ENCODE data around the gene PLCB1.
A peak's percentile ranks its signal among the peaks of the same experiment; 100 is the strongest.

PLCB1 gene

DNA sequence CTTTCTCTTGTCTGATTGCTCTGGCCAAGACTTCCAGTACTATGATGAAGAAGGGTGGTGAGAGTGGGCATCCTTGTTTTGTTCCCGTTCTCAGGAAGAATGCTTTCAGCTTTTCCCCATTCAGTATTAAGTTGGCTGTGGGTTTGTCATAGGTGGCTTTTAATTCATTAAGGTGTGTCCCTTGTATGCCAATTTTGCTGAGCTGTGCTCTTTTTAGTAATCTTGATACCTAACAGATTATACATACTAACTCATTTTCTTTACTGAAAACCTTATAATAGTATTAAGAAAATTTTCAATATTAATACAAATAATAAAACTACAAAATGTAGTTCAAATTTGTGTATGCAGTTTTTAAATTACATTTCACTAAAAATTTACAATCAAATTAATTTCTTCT is 557.3 kb downstream of the PLCB1 start:
- no peak for DNase-seq

DNA sequence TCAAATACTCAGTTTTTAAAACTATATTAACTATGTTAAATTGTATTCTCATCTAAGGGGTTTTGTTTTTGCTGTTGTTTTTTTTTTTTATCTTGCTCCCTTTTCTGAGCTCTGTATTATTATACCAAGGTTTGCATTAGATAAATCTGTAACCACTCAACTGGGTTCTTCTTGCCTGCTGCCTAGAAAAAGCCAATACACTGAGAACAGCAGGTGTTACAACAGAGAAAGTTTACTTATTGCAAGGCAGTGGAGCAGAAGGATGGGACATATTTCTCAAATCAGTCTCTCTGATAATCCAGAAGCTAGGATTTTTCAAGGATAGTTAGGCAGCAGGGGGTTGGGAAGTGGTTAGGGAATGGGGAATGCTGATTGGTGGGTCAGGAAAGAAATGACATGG is 558.0 kb downstream of the PLCB1 start:
- no peak for DNase-seq

DNA sequence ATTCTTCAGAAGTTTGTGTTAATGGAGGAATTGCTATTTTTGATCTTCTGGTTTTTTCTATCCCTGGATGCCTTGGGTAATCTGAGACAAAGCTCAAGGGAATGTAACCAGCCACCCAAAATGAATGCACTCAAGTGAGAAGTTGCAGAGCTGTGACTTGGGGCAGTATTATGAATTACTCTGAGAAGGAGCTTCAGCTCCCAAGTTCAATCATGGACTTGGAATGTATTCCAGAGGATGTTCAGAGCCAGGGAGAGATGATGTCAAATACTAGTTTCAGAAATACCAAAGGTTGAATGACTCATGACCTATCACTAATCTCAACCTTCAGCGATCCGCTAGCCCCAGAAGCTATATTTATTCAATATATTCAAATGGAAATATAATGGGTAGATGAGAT is 561.6 kb downstream of the PLCB1 start:
- no peak for DNase-seq

DNA sequence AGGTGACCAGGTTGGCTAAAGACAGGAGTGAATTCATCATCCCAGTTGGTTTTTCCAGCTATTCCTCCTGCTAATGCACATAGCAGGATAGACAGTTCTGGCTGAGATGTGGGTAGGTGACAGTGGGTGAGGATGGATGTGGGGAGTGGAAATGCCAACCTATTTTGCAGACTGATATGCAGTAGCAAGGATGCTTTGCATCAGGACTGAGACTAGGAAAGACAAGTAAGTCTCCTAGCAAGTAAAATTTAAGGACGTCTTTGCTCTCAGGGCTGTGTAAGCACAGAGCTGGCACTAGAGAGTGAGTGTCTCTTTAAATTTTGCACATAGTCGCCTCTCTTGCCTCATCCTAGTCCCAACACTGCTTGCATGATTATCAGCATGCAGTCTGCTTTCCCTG is 568.7 kb downstream of the PLCB1 start:
- DNase-seq, result no peak

DNA sequence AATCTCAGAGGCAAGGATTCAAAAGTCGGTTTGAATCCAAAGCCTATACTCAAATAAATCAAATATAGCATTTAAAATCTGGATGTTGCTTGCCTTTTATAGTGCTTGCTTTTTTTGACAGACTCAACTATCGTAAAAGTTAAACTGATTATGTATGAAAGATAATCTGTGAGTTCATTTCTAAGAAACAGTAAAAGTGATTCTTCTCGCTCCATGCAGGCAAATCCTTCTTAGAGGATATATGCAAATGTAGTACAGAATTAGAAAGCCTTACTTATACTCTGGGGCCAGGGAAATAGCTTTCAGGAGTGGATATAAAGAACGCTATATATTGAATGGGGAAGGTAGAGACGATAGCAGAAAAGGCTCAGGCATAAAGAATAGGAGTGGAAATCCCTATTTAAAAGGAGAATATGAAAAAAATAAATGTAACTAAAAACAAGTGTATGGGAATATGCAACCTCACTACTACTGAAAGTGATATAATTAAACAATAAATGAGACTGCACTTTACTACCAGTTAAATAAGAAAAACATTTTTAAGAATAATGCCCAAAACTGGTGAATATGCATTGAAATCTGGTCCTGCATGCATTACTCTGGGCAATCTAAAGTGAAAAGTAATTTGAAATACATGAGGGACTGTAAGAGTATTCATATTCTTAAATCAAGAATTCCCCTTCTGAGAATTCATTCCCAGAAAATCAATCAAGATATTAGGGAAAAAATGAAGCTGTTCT is 575.1 kb downstream of the PLCB1 start:
- no peak for DNase-seq

DNA sequence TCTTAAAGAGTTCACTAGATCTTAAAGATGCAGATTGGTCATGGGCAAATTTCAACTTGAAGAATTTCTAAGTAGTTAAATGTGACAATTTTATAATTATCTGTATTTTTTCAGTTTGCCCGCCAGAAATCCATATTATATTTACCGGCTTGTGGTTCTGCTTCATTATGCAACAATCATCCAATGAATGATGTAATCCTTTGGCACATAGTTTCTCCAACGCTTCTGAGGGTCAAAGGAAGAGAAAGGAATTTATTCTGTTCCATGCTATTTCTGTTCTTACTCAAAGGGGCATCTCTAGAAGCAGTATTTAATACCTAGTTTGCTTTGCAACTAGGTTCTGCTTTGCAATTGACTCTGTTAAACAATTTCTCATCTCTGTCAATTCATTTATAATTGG is 577.6 kb downstream of the PLCB1 start:
- DNase-seq, result no peak

DNA sequence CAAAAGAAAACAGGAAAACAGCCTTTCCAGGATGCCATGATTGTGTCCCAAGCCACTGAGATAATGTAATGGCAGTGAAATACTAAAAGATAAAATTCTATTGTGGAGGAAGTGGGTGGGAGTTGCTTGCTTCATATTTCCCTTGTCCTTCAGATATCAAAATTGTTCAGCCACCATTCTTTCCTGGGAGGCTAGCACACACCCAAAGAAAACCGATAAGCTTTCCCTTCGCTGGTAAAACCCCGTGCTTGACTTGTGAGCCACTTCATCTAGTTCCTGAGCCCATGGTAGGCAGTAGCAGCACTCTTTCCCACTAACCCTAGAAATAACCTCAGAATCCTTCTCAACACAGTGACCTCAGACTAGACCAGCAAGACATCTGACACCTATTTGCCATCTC is 579.4 kb downstream of the PLCB1 start:
- DNase-seq, result no peak

DNA sequence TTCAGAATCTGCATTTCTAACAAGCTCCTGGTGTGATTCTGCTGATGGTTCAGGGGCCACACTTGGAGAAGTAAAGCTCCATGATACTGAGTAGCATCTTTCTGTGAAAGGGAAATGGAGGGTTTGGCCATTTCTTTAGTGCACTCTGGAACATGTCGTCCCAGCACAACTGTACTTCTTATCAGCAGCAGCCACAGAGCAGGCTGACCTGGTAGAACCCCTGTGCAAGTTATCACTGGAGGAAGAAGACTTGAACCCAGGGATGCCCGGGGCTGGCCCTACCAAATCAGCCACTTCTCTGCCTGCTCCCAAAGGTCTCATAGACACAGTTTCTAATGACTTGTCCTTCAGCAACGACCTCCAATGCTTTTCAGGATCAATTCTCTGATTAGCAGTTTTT is 582.1 kb downstream of the PLCB1 start:
- DNase-seq, result no peak

DNA sequence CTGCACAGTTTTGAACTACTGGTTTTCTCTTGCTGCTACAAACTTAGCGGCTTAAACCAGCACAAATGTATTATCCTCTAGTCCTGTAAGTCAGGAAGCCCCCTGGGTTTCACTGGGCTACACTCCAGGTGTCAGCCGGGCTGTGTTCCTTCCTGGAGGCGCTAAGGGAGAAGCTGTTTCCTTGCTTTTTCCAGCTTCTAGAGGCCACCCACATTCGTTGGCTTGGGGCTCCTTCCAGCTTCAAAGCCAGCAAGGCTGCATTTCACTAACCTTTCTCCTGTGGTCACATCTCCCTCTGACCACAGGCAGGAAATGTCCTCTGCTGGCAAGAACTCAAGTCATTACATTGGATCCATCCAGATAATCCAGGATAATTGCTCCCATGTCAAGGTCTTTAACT is 586.2 kb downstream of the PLCB1 start:
- no peak for DNase-seq

DNA sequence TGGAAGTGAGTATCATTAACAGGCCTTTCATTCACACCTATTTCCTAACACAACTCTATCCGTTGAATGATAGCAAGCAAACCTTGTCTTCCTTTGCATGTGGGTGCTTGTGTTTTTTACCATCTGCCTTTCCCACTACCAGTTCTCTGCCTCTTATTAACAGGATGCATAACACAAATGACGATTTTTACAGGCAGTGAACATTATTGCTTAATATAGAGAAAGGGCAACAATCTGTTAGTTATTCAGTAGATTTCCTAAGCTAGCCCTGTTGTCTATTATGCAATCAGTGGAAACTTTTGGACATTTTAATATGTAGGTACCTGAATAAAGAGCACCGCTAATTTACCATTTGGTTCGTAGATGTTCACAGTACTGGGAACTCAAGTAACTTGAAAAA is 588.0 kb downstream of the PLCB1 start:
- no peak for DNase-seq

DNA sequence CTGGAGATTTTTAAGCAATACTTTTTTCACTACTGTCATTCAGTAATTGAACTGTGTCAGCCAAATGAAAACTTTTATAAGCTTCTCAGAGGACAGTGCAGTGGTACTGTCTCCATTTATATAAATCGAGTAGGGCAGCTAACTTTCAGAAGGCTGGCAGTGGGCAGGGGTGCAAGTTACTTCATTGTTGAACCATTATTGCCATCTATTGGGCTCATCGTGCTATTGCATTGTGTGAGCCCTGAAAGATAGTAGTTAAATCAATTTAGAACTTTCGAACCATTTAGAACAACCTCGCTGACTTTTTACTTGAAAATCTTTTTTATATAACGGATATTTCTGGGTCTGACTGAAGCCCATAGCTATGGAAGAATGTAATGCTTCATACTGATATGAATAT is 589.0 kb downstream of the PLCB1 start:
- no peak for DNase-seq

DNA sequence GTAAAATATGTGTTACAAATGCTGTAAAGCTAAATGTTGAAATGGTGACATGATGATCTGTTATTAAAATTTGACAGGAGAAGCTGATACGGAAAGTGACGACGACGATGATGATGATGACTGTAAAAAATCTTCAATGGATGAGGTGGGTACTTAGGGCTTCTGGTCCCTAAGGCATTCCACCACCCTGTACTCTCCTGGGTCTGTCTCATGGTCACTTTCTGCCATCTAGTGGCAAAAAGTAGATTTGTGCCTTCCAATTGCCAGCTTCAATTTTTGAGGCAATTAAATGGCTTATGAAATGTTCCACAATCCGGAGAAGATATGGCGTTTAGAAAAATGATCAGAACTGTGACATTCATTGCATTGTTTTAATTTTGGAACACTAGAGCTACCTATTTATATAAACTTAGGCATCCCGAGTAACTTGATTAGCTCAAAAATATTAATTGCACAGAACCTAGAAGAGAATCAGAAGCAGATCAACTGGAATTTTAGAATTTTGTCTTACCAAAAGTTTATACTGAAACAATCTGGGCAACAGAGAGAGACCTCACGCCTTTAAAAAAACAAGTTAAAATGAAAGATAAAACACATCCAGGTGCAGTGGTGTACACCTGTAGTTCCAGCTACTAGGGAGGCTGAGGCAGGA is 590.3 kb downstream of the PLCB1 start:
- DNase-seq, result peak; percentile 5

DNA sequence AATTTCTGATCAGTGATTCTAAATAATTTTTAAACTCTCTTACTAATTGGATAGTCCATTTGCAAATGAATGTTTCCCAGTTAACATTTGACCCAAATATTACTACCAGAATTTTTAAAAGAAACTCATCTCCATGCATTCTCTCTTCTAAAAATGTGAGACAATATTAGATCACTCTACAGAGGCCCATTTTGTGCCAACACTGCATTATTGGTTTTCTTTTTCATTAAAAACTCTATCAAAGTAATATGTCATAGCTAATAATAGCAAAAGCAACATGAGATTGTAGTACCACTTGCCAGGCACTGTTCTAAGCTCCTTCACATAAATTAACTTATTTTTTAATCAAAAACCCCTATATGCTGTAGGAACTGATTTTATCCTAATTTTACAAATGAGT is 591.2 kb downstream of the PLCB1 start:
- no peak for DNase-seq

DNA sequence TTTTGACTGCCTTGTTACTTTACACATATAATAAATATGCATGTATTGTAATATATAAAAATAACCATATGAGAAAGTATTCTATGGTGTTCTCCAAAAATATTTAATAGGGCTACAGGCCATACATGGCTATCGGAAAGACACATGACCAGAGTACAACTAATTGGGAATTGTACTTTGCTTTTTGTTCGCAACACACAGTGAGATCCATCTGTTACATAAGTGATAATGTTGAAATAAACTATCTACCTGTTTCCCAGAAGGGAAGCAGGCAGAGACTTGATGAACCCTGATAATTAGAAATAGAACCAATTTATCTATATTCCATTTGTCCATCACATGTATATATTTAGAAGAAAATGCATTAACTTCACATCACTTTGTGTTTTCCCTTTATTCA is 592.8 kb downstream of the PLCB1 start:
- no peak for DNase-seq

DNA sequence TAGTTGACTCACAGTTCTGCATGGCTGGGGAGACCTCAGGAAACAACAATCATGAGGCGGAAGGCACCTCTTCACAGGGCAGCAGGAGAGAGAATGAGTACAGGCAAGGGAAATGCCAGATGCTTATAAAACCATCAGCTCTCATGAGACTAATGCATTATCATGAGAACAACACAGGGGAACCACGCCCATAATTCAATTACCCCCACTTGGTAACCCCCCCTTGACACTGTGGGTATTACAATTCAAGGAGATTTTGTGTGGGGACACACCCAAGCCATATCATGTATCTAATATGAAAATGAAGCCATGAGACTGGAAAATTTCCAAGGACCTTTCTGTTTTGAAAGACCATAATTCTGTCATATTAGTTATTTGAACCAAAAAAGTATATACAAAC is 594.4 kb downstream of the PLCB1 start:
- no peak for DNase-seq

DNA sequence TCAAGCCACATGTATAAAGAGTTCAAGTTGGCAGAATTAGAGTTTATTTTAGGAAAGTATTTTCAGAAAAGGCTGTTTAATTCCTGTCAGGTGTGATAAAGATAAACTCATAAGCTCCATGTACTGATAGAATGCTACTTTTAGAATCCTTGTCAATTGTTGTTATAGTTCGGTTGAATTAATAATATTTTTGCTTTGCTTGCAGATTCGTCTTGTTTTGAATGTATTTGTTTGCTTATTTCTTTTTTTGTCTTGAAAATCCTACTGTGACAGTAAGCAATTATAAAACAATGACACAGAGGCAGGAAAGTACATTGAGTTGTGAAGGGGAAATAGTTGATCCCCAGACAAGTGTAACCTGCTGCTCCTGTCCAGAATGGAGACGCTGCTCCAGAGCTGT is 602.9 kb downstream of the PLCB1 start:
- no peak for DNase-seq

DNA sequence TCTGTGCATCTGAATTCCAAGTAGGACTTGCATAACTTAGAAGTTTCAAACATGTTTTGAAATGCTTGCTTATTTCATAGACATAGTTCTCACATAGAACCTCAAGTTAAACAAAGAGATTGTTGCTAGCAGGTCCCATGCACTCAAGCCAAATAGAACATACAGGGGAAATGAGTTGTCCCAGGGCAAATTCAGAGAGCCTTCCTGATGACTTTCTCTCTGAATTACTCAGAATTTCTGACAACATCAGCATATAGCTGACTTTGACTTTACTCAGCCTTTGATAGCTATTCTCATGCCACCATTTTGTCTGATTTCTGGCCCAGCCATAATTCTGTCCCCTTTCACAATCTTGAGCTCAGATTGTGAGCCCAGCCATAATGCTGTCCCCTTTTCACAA is 603.6 kb downstream of the PLCB1 start:
- no peak for DNase-seq

DNA sequence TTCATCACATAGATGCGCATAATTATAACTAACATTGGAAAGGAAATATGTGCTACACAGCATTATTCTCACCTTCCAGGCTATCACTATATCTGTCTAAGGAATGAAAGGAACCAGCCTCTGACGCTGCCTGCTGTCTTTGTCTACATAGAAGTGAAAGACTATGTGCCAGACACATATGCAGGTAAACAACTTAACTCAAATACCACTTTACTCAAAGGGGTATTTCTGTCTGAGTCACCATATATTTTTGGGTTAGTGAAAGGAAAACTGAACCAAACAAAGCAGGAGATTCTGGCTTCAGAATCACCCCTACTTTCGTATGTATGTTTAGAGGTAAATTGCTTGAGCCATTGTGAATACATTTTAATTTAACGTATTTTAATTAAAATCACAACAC is 608.2 kb downstream of the PLCB1 start:
- no peak for DNase-seq

DNA sequence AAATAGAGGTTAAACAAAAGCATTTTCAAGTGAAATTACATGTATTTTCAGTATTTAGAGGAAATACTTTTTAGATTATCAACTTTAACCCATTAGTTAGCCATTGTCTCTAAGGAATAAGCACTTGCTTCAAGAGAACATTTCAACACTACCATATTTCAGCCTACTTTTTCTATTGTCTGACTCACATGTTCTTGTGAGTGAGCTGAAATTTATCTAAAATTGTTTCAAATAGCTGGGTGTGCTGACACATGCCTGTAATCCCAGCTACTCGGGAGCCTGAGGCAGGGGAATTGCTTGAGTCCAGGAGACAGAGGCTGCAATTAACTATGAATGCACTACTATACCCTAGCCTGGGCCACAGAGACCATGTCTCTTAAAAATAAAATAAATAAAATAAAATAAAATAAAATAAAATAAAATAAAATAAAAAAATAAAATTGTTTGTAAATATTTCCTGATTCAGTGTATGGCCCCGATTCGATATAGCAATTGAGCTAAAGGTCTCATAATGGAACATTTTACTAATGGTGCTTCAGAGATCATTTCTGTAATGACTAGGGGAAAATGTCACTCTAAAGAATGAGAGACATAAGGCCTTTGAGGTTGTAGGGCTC is 612.3 kb downstream of the PLCB1 start:
- no peak for DNase-seq

DNA sequence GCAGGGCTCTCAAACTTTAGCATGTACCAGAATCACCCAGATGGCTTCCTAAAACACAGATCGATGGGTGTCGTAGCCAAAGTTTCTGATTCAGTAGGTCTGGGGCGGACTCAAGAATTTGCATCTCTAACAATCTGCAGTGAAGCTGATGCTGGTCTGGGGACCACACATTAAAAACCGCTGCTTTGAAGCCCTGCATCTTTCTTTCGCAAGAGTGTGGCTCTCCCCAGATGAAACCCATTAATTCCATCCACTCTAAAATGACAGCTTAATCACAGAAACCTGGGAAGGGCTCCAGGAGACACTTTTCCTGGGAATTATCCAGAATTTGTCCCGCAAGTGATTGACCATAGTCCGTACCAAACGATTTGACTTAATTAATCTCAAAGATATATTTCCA is 617.0 kb downstream of the PLCB1 start:
- no peak for DNase-seq

DNA sequence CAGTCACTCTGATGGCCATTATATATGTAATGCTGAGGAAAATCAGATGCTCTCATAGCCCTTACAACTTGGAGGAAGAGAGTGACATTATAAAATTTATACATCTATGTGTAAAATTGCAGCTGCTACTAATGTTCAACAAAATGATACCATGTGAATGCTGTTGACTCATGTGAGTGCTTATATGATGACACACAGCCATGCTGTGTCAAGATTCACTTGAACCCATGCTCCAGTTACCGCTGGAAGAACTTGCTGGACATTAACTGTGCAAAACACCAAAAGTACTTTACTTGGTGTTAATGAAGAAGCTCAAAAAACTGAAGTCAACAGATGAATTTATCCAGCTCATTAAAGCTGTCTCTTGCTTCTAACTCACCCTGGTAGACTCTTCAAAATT is 617.9 kb downstream of the PLCB1 start:
- no peak for DNase-seq

DNA sequence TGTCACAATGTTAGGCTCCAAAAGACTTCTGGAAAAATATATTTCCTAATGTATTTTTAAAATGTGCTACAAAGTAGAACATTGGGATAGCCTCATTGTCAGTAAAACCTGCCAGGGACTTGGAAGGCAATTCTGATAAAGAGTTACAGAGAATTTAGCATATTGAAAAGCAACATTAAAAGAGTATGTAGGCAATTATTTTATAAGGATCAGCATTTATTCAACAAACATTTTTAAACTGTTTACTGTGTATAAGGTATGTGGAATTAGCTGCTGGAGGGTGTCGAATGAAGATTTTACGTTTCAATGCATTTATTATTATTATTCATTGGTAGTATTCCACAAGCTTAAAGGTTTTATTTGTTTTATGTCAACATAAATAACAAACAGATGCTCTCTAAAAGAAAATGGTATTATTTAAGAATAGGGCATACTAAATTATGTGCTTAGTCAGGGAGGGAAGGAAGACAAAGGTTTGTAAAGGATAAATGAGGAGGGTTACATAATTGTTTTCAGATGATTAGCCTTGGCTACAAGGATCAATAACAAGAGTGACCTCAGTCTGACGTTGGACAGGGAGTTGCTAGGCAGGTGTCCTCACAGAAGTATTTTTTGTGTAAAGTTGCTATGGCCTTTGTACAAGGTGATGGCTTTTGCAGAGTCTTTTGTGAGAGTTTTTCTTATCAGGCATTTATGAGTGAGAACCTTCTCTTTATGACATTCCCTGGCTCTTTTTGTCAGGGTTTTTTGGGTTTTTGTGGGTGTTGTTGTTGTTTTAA is 623.5 kb downstream of the PLCB1 start:
- DNase-seq, result no peak

DNA sequence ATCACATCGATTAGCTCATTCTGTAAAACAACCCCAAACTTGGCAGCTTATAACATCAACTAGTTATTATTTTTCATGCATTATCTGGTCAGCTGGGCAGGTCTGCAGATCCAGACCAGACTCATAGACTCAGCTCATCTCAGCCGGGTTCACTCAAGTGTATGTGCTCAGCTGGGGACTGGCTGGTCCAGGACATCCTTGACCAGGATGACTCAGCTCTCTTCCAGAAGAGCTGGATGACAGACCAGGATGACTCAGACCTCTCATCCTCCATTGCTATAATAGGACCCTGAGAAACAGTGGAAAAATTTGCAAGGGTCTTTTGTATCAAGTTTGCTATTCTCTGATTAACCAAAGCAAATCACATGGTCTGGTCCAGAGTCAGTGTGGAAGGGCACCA is 624.3 kb downstream of the PLCB1 start:
- no peak for DNase-seq

DNA sequence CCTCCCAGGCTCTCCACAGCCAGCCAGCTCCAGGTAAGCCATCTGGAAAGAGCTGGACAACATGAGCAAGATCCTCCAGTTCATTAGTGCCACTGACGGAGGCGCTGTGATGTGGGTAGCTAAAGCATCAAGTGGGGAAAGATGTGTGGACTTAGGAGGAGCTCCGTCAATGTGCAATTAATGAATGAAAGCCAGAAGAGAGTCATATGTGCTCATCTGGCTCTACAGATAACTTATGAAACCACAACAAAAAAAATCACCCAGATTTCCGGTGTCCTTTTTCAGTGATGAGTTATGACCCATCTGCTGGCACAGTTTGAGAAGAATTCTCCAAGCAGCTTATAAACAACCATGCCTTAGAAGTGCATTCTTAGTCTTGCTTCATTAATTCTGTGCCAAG is 625.1 kb downstream of the PLCB1 start:
- DNase-seq, result no peak
